DMS153 (cell line): ENCODE measurements around the gene MAP3K5.

Experiments used
- DNase-seq: peaks from one replicate; lab custom pipeline; 2025; lab: John Stamatoyannopoulos, UW

The MAP3K5 gene

DNA sequence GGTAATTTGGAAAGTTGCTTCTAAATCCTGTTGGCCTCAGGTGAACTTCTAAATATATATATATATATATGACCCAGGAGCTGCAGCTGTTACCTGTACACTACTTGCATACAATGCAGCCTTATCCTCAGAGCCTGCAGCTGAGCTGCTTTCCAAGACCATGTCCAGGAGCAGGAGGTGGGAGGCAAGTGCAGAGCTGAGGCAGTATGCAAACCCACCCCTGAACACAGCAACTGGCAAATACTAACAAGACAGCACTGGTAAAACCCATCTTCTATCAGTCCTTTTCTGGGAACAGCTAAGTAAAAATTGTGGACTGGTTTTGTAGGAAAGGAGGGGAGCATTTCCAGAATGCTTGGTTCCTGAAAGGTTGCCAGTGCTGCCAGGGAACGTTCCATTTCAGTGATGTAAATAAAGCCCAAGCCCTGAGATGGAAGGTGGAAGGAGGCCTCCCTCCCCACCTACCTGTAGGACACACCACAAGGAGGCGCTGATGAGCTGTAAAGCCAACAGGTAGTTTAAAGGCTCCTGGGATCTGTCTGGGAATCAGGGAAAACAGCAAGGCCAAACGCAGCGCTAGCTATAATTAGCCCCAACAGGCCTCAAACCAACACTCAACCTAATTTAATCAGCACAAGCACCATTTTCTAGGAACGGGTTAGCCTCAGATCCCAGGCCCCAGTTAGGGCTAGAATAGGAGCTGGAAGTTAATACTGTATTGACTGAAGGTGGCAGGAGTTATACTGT lies 148.3 kb downstream of the MAP3K5 start:
- DNase-seq: peak; percentile 85

DNA sequence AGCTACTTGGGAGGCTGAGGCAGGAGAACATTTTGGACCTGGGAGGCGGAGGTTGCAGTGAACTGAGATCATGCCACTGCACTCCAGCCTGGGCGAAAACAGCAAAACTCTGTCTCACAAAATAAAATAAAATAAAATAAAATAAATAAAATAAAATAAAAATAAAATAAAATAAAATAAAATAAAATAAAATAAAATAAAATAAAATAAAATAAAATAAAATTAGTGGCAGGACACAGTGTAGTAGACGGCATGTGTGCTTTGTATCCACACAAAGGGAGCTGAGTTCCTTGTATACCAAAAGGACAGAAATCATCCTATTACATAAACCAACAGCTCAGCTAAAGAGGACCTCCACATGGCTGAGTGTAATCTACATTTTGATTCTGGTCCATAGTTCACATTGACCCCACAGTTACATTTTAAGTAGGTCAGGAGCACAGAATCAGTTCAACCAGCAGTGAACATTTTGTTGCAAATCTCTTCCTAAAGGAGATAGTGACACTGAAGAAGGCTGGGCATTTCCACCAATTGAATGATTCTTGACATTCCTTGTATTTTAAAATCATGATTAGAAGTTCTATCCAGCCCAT lies 150.3 kb downstream of the MAP3K5 start:
- no peak for DNase-seq

DNA sequence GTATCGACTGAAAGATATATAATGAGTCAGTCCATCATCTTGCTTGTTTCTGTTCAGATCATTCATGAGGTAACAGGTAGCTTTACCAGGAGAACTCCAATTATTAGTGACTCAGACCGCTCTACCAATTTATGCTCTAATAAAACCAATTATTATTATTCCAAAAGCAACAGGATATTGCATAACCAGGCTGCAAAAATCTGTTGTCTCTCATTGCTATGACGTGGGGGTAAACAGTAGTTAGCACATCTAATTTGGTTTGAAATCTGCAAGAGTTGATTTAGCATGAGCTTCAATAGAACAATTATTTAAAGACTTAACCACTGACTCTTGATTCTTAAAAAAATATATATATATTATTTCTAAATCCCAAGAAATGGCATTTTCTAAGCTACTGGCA lies 151.1 kb downstream of the MAP3K5 start:
- no peak for DNase-seq

DNA sequence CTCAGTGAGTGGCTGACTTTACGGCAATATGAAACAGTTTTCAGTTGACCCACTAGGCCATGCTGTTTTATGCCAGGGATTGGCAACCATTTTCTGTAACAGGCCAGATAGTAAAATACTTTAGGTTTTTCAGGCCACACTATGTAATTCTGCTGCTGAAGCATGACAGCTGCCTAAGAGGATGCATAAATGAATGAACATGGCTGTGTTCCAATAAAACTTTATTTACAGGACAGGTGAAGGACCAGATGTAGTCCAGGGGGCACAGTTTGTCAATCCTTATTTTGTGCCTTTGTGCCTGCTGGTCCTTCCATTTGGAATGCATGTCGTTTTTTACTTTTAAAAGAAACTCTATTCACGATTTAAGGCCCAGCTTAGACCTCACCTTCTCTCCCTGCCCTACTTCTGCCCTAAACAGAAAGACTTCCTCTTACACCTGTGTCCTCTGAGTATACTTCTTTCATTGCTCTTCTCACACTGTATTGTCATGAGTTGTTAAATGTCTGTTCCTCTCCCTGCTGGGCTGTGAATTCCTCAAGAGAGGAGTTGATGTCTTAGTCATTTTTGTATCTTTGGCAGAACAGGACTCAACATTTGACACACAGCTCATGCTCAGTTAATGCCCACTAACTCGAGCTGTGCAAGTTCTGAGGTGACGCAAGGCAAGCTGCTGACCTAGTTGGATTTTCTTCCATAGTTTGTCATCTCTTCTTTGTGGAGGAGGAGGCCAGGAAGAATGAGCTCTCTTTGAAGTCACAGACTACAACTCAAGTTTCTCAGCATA lies 152.0 kb downstream of the MAP3K5 start:
- DNase-seq: no peak

DNA sequence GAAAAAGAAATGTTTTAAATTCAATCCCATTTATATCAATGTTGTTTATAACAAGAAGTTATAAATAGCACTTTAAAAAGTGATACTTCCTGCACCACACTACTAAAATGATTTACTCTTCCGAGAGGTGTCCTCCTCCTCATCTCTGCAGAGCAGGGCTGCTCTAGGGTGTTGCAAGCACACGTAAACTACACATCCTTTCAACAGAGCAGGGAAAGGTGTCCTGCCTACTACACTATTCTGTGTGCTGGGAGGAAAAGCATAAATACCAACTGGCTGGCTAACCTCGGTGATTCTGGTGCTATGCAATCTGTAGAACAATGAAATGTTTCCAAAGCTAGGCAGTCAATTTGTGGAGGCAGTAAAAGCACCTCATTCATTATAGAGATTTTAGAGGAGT lies 152.6 kb downstream of the MAP3K5 start:
- DNase-seq: no peak

DNA sequence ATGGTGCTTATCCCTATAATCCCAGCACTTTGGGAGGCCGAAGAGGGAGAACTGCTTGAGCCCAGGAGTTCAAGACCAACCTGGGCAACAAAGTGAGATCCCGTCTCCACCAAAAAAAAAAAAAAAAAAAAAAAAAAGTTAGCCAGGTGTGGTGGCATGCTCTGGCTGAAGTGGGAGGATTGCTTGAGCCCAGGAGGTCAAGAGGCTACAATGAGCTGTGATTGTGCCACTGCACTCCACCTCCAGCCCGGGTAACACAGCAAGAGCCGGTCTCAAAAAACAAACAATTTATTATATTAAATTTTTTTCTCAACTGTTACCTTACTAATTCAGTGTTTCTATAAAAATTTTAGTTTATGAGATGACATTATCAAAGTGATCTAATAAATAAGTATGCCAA lies 156.7 kb downstream of the MAP3K5 start:
- DNase-seq: no peak

DNA sequence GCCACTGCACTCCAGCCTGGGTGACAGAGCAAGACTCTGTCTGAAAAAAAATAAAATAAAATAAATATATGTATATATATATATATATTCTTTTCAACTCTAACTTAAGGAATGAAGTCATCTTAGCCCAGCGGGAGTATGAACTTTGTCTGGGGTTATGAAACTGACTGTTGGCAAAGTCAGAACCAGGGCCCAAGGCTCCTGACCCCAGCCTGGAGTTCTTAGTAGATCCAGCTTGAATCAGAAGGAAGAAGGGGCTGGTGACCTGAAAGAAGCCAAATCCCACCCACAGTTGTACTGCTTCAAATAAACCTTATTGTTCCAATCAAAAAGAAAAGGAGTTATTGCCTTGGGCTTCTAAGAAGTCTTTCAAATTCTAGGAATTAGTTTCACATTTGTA lies 158.9 kb downstream of the MAP3K5 start:
- DNase-seq: no peak

DNA sequence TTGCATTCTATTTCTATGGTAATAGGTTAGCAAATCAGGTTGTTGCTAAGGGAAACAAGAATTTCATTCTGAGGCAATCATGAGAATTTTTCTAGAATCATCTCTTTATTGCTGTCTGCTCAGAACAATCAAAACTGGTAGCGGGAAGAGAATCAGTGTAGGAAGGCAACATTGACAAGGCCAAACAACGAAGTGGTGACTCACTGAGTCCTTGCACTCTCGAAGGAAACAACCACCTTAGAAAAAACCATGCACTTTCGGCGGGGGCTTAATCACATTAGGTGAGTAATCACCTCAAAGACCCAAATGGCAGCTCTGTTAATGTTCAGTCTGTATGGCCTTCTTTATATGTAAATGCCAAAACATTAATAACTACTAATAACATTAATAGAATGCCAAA lies 163.3 kb downstream of the MAP3K5 start:
- no peak for DNase-seq

DNA sequence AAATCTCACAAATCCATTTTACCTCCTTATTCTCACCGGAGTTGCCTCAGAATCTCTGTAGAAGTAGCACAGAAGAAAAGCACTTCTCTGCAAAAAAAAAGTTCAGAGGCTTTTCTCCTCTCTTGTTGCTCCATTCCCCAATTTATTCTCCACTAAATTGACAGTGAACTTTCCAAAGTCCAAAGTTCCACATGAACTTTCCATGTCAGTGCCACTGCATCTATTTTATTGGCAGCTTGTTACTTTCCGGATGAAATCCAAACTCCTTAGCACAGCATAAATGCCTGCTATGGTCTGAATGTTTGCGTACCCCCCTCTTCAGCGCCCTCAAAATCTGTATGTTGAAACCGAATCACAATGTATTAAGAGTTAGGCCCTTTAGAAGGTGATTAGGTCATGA lies 165.1 kb downstream of the MAP3K5 start:
- DNase-seq: no peak

DNA sequence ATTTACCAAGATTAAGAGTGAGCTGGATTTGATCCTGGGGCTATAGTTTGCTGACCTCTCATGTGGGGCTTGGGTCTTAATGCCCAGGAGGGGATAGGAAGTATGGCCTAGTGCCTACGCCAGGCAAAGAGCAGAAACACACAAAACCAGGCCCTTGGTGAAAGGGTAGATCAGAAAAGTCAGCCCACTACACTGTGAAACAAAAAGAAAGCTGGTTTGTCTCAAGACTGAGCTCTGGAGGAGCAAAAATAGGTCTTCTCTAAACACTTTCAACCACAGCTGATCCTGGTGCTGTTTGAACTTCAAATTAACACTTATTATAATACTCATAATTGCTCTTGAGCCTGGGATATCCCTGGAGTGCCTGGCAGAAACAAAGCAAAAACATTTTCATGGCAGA lies 167.0 kb downstream of the MAP3K5 start:
- DNase-seq: no peak

DNA sequence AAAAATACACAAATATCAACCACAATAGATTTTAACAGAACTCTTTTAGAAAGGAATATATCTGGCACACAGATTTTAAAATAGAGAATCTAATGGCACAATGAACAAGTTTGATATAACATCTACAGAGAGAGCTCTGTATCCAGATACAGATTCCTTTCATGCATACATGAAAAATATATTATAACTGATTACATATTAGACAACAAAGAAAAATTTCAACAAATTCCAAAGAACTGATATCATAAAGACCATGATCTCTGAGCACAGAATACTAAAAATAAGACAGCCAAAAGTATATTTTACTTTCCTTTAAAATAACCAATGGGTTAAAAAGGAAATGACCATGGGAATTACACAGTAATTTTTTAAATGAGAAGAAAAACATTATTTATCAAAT lies 167.9 kb downstream of the MAP3K5 start:
- DNase-seq: no peak

DNA sequence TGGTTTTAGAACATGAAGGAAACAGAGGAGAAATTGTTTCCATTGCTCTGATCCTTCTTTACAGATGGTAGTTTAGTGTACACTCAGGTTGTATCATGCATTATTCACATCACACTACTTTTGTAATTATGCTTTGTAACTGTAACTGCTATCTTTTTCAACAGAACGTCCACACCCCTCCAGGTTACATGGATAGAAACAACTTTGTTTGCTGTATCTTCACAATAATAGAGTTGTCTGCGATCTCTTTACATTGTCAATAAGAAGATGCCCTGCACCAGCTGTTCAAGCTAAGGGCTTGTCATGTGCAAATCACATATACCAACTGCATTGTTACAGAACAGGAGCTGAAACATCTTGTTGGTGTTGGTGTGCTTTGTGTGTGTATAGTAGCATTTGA lies 174.2 kb downstream of the MAP3K5 start:
- peak; percentile 30 for DNase-seq

DNA sequence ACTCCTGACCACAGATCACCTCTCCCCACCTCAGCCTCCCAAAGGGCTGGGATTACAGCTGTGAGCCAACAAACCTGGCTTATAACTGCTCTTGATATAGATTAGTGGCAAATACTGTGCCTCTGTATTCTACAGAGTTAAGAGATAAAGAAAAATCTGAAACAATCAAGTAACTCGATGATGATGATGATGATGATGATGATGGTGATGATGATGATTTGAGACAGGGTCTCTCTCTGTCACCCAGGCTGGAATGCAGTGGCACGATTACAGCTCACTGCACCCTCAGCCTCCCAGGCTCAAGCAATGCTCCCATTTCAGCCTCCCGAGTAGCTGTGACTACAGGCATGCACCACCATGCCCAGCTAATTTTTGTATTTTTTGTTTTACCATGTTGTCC lies 175.8 kb downstream of the MAP3K5 start:
- DNase-seq: no peak

DNA sequence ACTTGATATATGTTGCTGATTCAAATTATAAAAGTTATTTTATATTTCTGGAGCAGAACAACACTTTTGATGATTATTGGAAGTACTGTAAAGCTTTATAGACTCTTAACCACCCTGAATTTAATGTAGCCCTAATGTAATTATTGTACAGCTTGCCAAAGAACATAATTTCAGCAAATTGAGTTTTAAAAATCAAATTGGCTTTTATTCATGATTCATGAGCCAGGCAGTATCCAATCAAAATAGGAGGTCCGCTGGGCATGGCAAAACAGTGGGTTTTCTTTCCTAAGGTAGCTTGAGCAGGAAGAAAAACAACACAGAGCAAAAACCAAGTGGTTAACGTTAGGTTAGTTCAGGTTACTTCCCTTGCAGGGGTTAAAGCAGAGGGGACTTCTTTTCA lies 177.3 kb downstream of the MAP3K5 start:
- DNase-seq: no peak

DNA sequence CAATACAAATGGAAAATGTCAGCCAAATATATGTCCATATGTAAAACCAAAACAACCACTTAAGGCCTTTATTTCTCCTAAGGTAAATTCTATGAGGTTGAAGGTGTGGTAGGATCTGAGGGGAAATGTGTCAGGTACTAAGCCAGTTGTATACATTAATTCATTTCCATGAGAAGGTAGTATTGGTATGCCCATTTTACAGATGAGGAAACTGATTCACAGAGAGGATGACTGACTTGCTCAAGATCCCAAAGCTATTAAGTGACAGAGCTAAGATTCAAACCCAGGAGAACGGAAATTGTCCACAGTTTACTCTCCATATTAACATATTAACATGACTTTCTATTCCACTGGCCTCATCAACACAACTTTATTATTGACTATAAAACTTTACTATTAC lies 177.9 kb downstream of the MAP3K5 start:
- no peak for DNase-seq

DNA sequence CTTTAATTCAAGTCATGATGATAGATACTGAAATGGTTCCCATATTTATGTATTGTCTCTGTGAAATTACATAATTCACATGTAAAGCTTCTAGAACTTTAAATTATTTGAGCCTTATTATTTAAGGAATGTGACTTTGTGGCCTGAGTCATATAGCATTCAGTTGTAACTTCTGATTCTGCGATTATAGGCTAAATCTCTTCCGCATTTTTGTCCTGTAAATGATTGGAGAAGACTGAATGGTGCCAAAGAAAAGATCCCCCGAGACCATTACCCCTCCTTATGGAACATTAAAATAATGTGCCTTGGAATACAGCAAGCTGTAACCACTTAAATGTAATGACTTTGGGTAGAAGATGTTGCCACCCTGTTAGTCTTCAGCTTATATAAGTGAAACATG lies 178.8 kb downstream of the MAP3K5 start:
- DNase-seq: no peak

DNA sequence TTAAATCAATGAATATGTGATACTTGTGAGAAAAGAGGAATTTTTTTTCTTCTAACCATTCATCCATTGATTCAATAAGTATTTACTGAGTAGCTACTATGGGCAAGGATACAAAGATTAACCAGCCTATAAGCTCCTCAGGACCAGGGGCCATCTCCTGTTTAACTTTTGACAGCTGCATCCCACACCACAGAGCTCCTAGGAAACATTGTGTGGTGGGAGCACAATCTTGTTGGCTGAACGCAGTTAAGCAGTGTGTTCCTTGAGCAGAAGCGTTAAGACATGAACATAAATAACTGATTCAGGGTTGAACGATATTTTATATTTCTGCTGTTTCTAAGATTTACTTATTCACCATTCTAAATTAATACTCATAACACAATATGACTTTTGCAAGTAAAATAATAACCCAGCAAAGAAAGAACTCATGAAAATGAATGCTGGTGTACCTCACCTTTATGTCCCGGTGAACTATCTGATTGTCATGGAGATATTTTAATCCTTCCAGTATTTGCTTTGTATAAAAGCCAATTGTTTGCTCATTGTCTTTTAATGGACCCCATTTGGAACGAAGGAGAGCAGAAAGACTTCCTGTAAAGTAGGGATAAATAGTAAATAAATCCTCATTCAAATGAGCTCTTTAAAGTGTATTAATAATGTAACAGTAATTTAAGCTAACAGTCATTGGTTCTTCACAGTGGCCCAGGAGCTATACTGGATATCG lies 179.4 kb downstream of the MAP3K5 start:
- no peak for DNase-seq

DNA sequence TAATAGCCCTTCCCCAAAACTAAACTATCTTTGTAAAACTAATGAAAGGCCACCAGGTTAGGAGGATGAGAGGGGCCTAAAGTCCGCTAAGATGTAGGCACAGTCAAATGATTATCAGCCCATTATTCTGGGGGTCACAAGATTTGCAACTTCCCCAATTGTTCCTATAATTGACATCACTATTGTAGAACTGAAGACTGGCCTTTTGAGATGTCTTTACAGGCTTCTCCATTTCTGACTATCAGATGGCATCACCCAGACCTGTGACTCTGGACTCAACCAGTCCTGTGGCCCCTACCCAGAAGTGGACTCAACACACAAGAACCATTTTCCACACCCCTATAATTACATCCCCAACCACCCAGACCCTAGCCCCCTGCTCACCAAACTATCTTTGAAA lies 180.5 kb downstream of the MAP3K5 start:
- no peak for DNase-seq

DNA sequence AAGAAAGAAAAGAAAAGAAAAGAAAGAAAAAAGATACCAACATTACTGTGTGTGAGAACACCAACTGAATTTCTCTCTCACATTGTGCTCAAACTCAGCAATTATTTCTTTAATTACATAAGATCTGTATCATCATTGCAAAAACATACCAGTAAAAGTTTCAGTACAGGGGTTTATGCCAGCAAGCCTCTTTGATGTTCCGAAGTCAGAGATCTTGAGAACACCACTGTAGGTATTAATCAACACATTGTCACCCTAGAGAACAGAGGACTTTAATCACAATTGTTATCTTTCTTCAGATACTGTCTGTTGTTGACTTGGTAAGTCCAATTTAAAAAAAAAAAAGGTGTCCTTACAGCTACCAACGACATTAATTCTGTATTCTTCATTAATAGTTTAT lies 181.1 kb downstream of the MAP3K5 start:
- DNase-seq: no peak

DNA sequence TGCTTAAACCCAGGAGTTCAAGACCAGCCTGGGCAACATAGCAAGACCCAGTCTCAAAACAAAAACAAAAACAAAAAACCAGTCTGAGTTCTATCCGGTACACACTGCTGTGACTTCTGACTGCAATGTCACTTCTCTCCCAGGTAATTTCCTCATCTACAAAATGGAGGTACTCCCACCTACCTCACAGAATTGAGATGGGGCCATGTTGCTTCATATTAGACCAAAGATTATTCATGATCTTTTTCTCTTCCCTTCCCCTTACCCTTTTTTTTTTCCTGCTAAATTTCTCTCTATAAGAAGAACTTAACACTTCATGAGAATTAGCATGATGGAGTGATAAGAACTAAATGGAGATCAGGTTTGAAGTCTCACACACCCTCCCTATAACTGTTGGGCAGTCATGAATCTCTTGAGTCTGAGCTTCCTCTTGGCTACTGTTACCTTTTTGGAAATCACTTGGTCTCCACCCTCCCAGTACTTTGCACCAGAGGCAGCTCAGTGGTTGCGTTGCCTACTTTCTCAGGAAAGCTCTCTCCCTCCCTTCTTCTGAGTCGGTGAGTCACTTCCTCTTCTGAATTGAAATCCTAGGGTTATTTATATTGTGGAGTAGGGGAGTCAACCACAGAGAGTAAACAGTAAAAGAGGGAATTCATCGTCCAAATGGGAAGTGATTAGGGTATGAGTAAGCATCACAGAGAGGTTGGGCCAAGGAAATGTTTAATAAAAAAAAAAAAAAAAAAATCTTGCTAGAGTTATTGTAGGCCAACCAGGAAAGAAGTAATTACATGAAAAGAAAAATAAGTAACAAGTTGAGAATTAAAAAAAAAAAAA lies 182.2 kb downstream of the MAP3K5 start:
- DNase-seq: peak; percentile 96

DNA sequence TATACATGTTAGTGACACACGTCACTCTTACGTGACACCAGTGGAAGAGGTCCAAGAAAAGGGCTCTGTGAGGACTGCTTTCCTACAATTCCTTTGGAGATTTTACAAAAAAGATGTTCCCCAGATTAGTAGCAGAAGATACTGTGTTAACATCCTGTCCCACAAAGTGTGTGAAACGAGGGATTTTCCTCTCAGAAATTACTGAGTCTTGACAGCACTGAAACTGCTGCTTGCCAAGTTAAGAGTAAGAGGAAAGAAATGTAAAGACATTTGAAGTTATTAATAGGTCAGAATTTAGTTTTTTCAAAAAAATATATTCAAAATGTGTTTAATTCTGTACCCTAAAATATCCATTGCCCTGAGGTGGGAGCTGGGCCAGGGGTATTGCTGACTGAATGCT lies 183.3 kb downstream of the MAP3K5 start:
- DNase-seq: no peak
